Measurements from ENCODE around the gene SBNO1.

DNA sequence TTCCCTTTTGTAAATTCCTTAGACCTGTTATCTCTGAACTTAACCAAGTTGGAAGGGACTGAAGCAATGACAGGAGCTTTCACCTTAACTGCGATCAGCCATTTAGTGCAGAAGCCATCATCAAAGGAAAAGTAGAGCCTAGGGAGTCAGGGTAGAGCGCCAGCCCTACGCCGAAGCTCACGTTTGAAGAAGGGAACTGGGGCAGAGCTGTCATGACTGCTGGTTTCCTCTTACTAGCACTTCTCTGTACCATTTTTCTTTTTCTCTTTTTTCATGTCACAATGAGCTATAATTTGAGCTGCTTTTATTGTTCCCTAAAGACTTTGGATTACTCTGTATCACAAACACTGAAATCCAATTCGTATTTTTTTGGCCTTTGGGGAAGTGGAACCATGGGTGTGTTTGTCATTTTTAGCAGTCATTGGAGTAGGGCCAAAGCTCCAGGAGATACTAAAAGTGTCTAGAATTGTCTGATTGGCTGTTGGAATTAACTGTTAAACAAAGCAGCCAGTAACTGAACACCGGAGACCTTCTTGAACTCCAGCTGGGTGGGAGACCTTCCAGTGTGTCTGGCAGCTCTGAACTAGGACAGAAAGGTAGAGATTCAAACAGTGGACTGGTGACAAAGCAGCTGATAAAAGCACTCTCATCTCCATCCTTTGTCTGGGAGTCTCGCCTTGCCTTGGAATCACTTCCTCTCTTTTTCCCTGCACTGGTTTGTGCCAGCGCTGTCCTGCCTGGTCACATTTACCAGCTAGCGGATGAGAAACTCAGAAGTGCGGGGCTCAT lies 122.3 kb downstream of the SBNO1 start:
- TF ChIP-seq, protein P1, sequence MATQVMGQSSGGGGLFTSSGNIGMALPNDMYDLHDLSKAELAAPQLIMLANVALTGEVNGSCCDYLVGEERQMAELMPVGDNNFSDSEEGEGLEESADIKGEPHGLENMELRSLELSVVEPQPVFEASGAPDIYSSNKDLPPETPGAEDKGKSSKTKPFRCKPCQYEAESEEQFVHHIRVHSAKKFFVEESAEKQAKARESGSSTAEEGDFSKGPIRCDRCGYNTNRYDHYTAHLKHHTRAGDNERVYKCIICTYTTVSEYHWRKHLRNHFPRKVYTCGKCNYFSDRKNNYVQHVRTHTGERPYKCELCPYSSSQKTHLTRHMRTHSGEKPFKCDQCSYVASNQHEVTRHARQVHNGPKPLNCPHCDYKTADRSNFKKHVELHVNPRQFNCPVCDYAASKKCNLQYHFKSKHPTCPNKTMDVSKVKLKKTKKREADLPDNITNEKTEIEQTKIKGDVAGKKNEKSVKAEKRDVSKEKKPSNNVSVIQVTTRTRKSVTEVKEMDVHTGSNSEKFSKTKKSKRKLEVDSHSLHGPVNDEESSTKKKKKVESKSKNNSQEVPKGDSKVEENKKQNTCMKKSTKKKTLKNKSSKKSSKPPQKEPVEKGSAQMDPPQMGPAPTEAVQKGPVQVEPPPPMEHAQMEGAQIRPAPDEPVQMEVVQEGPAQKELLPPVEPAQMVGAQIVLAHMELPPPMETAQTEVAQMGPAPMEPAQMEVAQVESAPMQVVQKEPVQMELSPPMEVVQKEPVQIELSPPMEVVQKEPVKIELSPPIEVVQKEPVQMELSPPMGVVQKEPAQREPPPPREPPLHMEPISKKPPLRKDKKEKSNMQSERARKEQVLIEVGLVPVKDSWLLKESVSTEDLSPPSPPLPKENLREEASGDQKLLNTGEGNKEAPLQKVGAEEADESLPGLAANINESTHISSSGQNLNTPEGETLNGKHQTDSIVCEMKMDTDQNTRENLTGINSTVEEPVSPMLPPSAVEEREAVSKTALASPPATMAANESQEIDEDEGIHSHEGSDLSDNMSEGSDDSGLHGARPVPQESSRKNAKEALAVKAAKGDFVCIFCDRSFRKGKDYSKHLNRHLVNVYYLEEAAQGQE (IDR thresholded peaks at IDR 0.05; ENCODE audit: insufficient read depth in 1 of 2, low read depth in 2 of 2, low read length in 2 of 2), result no peak
- TF ChIP-seq SIN3A (IDR thresholded peaks at IDR 0.05; ENCODE audit: borderline replicate concordance, insufficient read depth, low read length) (no peak), POLR2AphosphoS5 (IDR thresholded peaks at IDR 0.05; ENCODE audit: low read depth, low read length) (no peak), TAF1 (IDR thresholded peaks at IDR 0.05; ENCODE audit: borderline replicate concordance, insufficient read depth, low read length) (no peak), FOXP2 (optimal IDR thresholded peaks at IDR 0.05; ENCODE audit: borderline replicate concordance, extremely low read depth, extremely low read length, insufficient read depth) (no peak)
